ENCODE measurements around the gene KRTCAP2. TPM values are rescaled to one million over a fixed set of nuclear protein-coding genes. Genes with fewer than 3 reads are reported as not detected.
"Not testable (repeated sequence)": the region's sequence is repeated elsewhere in the genome, so short reads cannot be mapped to it uniquely, and the experiment has no call there.

The KRTCAP2 gene
- total and polyA plus RNA-seq, 9 donors, result 70.4 to 89.5 (median 87.3) TPM

- no peak for DNase-seq
- Histone ChIP-seq H3K4me3 (ENCODE audit: low read length) (no peak overlapping the region), H3K27me3 (ENCODE audit: control insufficient read depth, insufficient read depth, low read length) (no peaks in the 10 kb centered on the region), H3K36me3 (ENCODE audit: control insufficient read depth, insufficient read depth, low read length) (no peaks in the 10 kb centered on the region), H3K27ac (ENCODE audit: low read length) (no peak overlapping the region), H3K9me3 (replicated peaks; ENCODE audit: control insufficient read depth, low read depth, low read length) (no peaks in the 10 kb centered on the region), H3K4me1 (ENCODE audit: control insufficient read depth, insufficient read depth, low read length) (no peaks in the 10 kb centered on the region)
- WGBS (ENCODE audit: insufficient coverage), result 75% methylated on average over 1 of the region's 1 CpG
These were observed 14.1 kb downstream of the KRTCAP2 start for GRCh38 chr1:155158991-155159390.

DNA sequence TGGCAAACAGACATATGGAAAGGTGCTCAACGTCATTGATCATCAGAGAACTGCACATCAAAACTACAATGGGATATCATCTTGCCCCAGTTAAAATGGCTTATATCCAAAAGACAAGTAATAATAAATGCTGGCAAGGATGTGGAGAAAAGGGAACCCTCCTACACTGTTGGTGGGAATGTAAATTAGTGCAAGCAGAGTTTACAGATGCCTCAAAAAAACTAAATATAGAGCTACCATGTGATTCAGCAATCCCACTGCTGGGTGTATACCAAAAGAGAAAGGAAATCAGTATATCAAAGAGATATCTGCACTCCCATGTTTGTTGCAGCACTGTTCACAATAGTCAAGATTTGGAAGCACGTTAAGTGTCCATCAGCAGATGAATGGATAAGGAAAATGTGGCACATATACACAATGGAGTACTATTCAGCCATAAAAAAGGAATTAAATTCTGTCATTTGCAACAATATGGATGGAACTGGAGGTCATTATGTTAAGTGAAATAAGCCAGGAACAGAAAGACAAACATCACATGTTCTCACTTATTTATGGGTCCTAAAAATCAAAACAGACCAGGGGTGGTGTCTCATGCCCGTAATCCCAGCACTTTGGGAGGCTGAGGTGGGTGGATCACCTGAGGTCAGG, 17.0 kb downstream of the KRTCAP2 start:
- no CpG with 5 or more reads among the region's 3 CpGs for WGBS (ENCODE audit: insufficient coverage)
- not testable (repeated sequence) for H3K27ac ChIP-seq (ENCODE audit: low read length); H3K4me1 ChIP-seq (ENCODE audit: control insufficient read depth, insufficient read depth, low read length); H3K4me3 ChIP-seq (ENCODE audit: low read length); H3K27me3 ChIP-seq (ENCODE audit: control insufficient read depth, insufficient read depth, low read length); DNase-seq; H3K36me3 ChIP-seq (ENCODE audit: control insufficient read depth, insufficient read depth, low read length); H3K9me3 ChIP-seq (replicated peaks; ENCODE audit: control insufficient read depth, low read depth, low read length)

- peaks cover 2% of the 10 kb centered on the region for H3K4me1 ChIP-seq (ENCODE audit: control insufficient read depth, insufficient read depth, low read length)
- H3K27ac ChIP-seq (ENCODE audit: low read length), result no peak overlapping the region
- H3K27me3 ChIP-seq (ENCODE audit: control insufficient read depth, insufficient read depth, low read length), result peaks cover 6% of the 10 kb centered on the region
- no peaks in the 10 kb centered on the region for H3K9me3 ChIP-seq (replicated peaks; ENCODE audit: control insufficient read depth, low read depth, low read length)
- WGBS (ENCODE audit: insufficient coverage), result no CpG with 5 or more reads among the region's 3 CpGs
- no peak overlapping the region for H3K4me3 ChIP-seq (ENCODE audit: low read length)
- DNase-seq, result no peak
- no peaks in the 10 kb centered on the region for H3K36me3 ChIP-seq (ENCODE audit: control insufficient read depth, insufficient read depth, low read length)
These were observed 27.6 kb downstream of the KRTCAP2 start for GRCh38 chr1:155145491-155145890.

- no CpG with 5 or more reads among the region's 7 CpGs for WGBS (ENCODE audit: insufficient coverage)
- peaks cover 2% of the 10 kb centered on the region for H3K27me3 ChIP-seq (ENCODE audit: control insufficient read depth, insufficient read depth, low read length)
- DNase-seq, result no peak
These were observed 31.4 kb downstream of the KRTCAP2 start for GRCh38 chr1:155141749-155142148.

DNA sequence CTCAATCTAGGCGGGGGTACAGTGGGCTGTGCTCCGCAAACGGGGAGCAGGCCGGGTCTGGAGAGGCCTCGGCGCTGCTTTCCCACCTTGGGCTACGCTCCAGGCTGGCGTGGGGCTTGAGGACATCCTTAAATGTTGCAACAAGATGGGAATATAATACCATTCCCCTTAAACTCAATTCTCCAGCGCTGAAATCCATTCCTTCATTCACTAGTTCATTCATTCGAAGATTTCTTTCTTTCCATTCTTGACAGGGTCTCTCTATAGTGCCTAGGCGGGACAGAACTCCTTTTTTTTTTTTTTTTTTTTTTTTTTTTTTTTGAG, 32.5 kb downstream of the KRTCAP2 start:
- DNase-seq, result no peak

More at GRCh38 chr1:155141749-155142148, 31.4 kb downstream of the KRTCAP2 start:
- Histone ChIP-seq H3K27ac (ENCODE audit: low read length) (no peak overlapping the region), H3K4me1 (ENCODE audit: control insufficient read depth, insufficient read depth, low read length) (peaks cover 14% of the 10 kb centered on the region), H3K9me3 (replicated peaks; ENCODE audit: control insufficient read depth, low read depth, low read length) (no peaks in the 10 kb centered on the region), H3K36me3 (ENCODE audit: control insufficient read depth, insufficient read depth, low read length) (peaks cover 10% of the 10 kb centered on the region), H3K4me3 (ENCODE audit: low read length) (no peak overlapping the region)

GRCh38 chr1:155139895-155140629, 33.0 kb downstream of the KRTCAP2 start, which contains the start of gene DPM3:
TSS of gene DPM3 (minus strand) at chr1:155140531. CDS start at chr1:155140240, 291 bp downstream.
- Histone ChIP-seq H3K9me3 (replicated peaks; ENCODE audit: control insufficient read depth, low read depth, low read length) (no peaks in the 10 kb centered on the region), H3K4me3 (ENCODE audit: low read length) (peak within 1 kb of the TSS; percentile 68), H3K4me1 (ENCODE audit: control insufficient read depth, insufficient read depth, low read length) (peaks cover 24% of the 10 kb centered on the region), H3K36me3 (ENCODE audit: control insufficient read depth, insufficient read depth, low read length) (peaks cover 10% of the 10 kb centered on the region), H3K27me3 (ENCODE audit: control insufficient read depth, insufficient read depth, low read length) (peaks cover 2% of the 10 kb centered on the region), H3K27ac (ENCODE audit: low read length) (peak within 1 kb of the TSS; percentile 86)
- peak; percentile 93 for DNase-seq
- 0% methylated on average over 41 of the region's 42 CpGs for WGBS (ENCODE audit: insufficient coverage)

More for the DNA sequence above, 32.5 kb downstream of the KRTCAP2 start:
- H3K36me3 ChIP-seq (ENCODE audit: control insufficient read depth, insufficient read depth, low read length), result peaks cover 10% of the 10 kb centered on the region
- H3K27me3 ChIP-seq (ENCODE audit: control insufficient read depth, insufficient read depth, low read length), result peaks cover 2% of the 10 kb centered on the region
- peak overlapping the region; percentile 68 for H3K4me3 ChIP-seq (ENCODE audit: low read length)
- peaks cover 20% of the 10 kb centered on the region for H3K4me1 ChIP-seq (ENCODE audit: control insufficient read depth, insufficient read depth, low read length)
- H3K9me3 ChIP-seq (replicated peaks; ENCODE audit: control insufficient read depth, low read depth, low read length), result no peaks in the 10 kb centered on the region
- 10% methylated on average over 10 of the region's 11 CpGs for WGBS (ENCODE audit: insufficient coverage)
- H3K27ac ChIP-seq (ENCODE audit: low read length), result no peak overlapping the region

DNA sequence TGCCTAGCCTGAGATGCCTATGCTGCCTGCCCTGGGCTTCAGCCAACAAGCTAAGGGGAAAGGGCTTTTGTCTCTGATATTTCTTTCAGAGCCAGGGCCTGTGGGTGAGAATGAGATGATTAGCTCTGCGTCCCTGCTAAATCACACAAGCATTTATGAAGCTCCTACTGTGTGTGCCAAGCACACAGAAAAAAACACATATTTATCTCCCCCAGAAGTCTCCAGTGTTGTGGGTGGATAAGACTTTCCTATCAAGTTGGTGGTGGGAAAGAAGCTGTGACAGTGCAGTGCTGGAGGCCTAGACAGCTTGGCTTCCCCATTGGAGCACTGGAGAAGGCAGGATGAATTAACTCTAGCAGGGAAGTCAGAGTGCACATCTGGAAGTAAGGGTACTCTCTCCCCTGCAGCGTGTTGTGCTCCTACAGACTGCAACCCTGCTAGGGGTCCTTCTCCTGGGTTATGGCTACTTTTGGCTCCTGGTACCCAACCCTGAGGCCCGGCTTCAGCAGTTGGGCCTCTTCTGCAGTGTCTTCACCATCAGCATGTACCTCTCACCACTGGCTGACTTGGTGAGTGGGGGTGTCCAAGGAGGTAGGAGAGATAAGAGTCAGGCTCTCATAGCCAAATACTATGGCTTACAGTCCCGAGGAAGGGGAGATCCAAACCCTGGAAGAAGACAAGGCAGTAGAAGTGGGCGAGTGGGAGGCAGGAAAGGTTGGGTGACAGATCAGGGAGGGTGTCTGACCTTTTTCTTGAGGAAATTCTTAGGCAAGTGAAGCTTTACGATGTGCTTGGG, 35.8 kb downstream of the KRTCAP2 start:
- H3K4me3 ChIP-seq (ENCODE audit: low read length), result no peak overlapping the region
- H3K9me3 ChIP-seq (replicated peaks; ENCODE audit: control insufficient read depth, low read depth, low read length), result no peaks in the 10 kb centered on the region
- peaks cover 2% of the 10 kb centered on the region for H3K27me3 ChIP-seq (ENCODE audit: control insufficient read depth, insufficient read depth, low read length)
- 92% methylated on average over 2 of the region's 6 CpGs for WGBS (ENCODE audit: insufficient coverage)
- no peak for DNase-seq
- H3K27ac ChIP-seq (ENCODE audit: low read length), result peak overlapping the region; percentile 45
- H3K36me3 ChIP-seq (ENCODE audit: control insufficient read depth, insufficient read depth, low read length), result peaks cover 20% of the 10 kb centered on the region
- peaks cover 36% of the 10 kb centered on the region for H3K4me1 ChIP-seq (ENCODE audit: control insufficient read depth, insufficient read depth, low read length)

- peak overlapping the region; percentile 45 for H3K27ac ChIP-seq (ENCODE audit: low read length)
- 54% methylated on average over 3 of the region's 6 CpGs for WGBS (ENCODE audit: insufficient coverage)
These were observed 36.4 kb downstream of the KRTCAP2 start for GRCh38 chr1:155136748-155137147.

GRCh38 chr1:155135415-155136028, 37.6 kb downstream of the KRTCAP2 start, which contains the start of gene SLC50A1:
TSS of gene SLC50A1 (plus strand) at chr1:155135852. CDS start at chr1:155135912, 60 bp downstream.
- H3K4me1 ChIP-seq (ENCODE audit: control insufficient read depth, insufficient read depth, low read length), result peaks cover 34% of the 10 kb centered on the region
- peak within 1 kb of the TSS; percentile 97 for H3K4me3 ChIP-seq (ENCODE audit: low read length)
- under 1% methylated on average over 52 of the region's 52 CpGs for WGBS (ENCODE audit: insufficient coverage)
- peaks cover 27% of the 10 kb centered on the region for H3K36me3 ChIP-seq (ENCODE audit: control insufficient read depth, insufficient read depth, low read length)
- DNase-seq, result peak; percentile 97
- peak within 1 kb of the TSS; percentile 100 for H3K27ac ChIP-seq (ENCODE audit: low read length)
- peaks cover 2% of the 10 kb centered on the region for H3K27me3 ChIP-seq (ENCODE audit: control insufficient read depth, insufficient read depth, low read length)
- H3K9me3 ChIP-seq (replicated peaks; ENCODE audit: control insufficient read depth, low read depth, low read length), result no peaks in the 10 kb centered on the region

More at GRCh38 chr1:155136748-155137147, 36.4 kb downstream of the KRTCAP2 start:
- DNase-seq, result no peak
- Histone ChIP-seq H3K4me1 (ENCODE audit: control insufficient read depth, insufficient read depth, low read length) (peaks cover 36% of the 10 kb centered on the region), H3K9me3 (replicated peaks; ENCODE audit: control insufficient read depth, low read depth, low read length) (no peaks in the 10 kb centered on the region), H3K27me3 (ENCODE audit: control insufficient read depth, insufficient read depth, low read length) (peaks cover under 1% of the 10 kb centered on the region), H3K36me3 (ENCODE audit: control insufficient read depth, insufficient read depth, low read length) (peaks cover 23% of the 10 kb centered on the region), H3K4me3 (ENCODE audit: low read length) (peak overlapping the region; percentile 97)

Data from muscle of leg (tissue), 11 donors.